PC-3 (cell line): ENCODE results near the gene SYTL1. TPM values are rescaled to one million over a fixed set of nuclear protein-coding genes. Genes with fewer than 3 reads are reported as not detected.

Experiments
- ATAC-seq: fragments of 200-7000 bp; cut with Tn5 transposase; 2 replicates; pipeline ENCODE4 v1.9.1; 2020; ENCODE audit warnings: mild to moderate bottlenecking, moderate library complexity
- BruUV-seq: library from RNA; stranded (reverse); fragments of 400-500 nt; replicated peaks from 2 replicates; lab custom pipeline; 2021; lab: Mats Ljungman, UMichigan
- CTCF ChIA-PET: fragments of 300-600 bp; sonication (Branson Sonifier 250); formaldehyde crosslinking; loops from one replicate; lab custom pipeline; 2022; ENCODE audit warnings: antibody characterized with exemption; lab: Charles Lee
- POLR2A ChIA-PET: fragments of 300-600 bp; sonication (Branson Sonifier 250); formaldehyde crosslinking; loops from one replicate; lab custom pipeline; 2022; ENCODE audit warnings: antibody characterized with exemption; ENCODE audit not compliant: unreplicated experiment; lab: Charles Lee
- DNase-seq: peaks from one replicate; pipeline ENCODE4 v3.0.0-alpha.2; 2015
- H2AFZ ChIP-seq: fragments of 300-600 bp; sonication (generic); 2 replicates; pipeline ENCODE4 v1.6.0; 2016; ENCODE audit warnings: antibody characterized with exemption, low read length
- H3F3A ChIP-seq: fragments of 300-600 bp; sonication (generic); one replicate; pipeline ENCODE4 v1.6.0; 2017; ENCODE audit warnings: antibody characterized with exemption, low read length, control low read depth, mild to moderate bottlenecking; ENCODE audit not compliant: unreplicated experiment
- H3K27ac ChIP-seq: fragments of 300-600 bp; sonication (generic); 2 replicates; pipeline ENCODE4 v1.5.1; 2016; ENCODE audit warnings: mild to moderate bottlenecking, low read length
- H3K27me3 ChIP-seq: fragments of 300-600 bp; sonication (generic); 2 replicates; pipeline ENCODE4 v1.6.1; 2016; ENCODE audit warnings: low read length, mixed read lengths
- H3K36me3 ChIP-seq: fragments of 300-600 bp; sonication (generic); 2 replicates; pipeline ENCODE4 v1.6.1; 2016; ENCODE audit warnings: low read depth, mixed run types, low read length, mixed read lengths
- H3K4me1 ChIP-seq: fragments of 300-600 bp; sonication (generic); 2 replicates; pipeline ENCODE4 v1.5.1; 2016; ENCODE audit warnings: low read length; ENCODE audit not compliant: insufficient read depth
- H3K4me2 ChIP-seq: fragments of 300-600 bp; sonication (generic); 2 replicates; pipeline ENCODE4 v1.6.0; 2016; ENCODE audit warnings: low read length
- H3K4me3 ChIP-seq: fragments of 300-600 bp; sonication (generic); 2 replicates; pipeline ENCODE4 v1.5.1; 2016; ENCODE audit warnings: mild to moderate bottlenecking, low read length, mixed read lengths
- H3K79me2 ChIP-seq: fragments of 300-600 bp; sonication (generic); 2 replicates; pipeline ENCODE4 v1.6.1; 2017; ENCODE audit warnings: low read length, mixed read lengths
- H3K9ac ChIP-seq: fragments of 300-600 bp; sonication (generic); 2 replicates; pipeline ENCODE4 v1.6.0; 2016; ENCODE audit warnings: mild to moderate bottlenecking, low read length
- H3K9me2 ChIP-seq: fragments of 300-600 bp; sonication (generic); replicated peaks from 2 replicates; pipeline ENCODE4 v1.6.1; 2016; ENCODE audit warnings: mixed run types, low read length, mixed read lengths
- H3K9me3 ChIP-seq: fragments of 300-600 bp; sonication (generic); 2 replicates; pipeline ENCODE4 v1.6.1; 2016; ENCODE audit warnings: low read length, mixed read lengths
- H4K20me1 ChIP-seq: fragments of 300-600 bp; sonication (generic); 2 replicates; pipeline ENCODE4 v1.6.1; 2016; ENCODE audit warnings: low read length, mixed read lengths
- EZH2 ChIP-seq: fragments of 300-600 bp; sonication (generic); IDR thresholded peaks from one replicate; pipeline ENCODE4 v1.6.1; 2017; ENCODE audit warnings: antibody characterized with exemption, mild to moderate bottlenecking, low read length; ENCODE audit not compliant: unreplicated experiment
- EZH2phosphoT487 ChIP-seq: fragments of 300-600 bp; sonication (generic); IDR thresholded peaks from 2 replicates; pipeline ENCODE4 v1.6.1; 2018; ENCODE audit warnings: mild to moderate bottlenecking, antibody characterized with exemption, low read length, borderline replicate concordance
- intact Hi-C: fragments of 100-400 bp; cut with micrococcal nuclease; formaldehyde crosslinking; loops from 2 replicates; pipeline ENCODE4 v1.9.0; 2023
- total RNA-seq: library from RNA; depleted of rRNA; stranded (reverse); fragments of >200 nt; gene quantifications from 2 replicates; pipeline ENCODE4 v1.2.3, GENCODE V29; 2014
- TF ChIP-seq, protein P1 (sequence below): fragments of 300-600 bp; sonication (generic); conservative IDR thresholded peaks from 2 replicates; pipeline ENCODE4 v1.5.1; 2017; ENCODE audit warnings: antibody characterized with exemption, low read depth, mild to moderate bottlenecking, low read length

Gene SYTL1
- total RNA-seq, 1 experiment from 2014 or later: 26.8 TPM

DNA sequence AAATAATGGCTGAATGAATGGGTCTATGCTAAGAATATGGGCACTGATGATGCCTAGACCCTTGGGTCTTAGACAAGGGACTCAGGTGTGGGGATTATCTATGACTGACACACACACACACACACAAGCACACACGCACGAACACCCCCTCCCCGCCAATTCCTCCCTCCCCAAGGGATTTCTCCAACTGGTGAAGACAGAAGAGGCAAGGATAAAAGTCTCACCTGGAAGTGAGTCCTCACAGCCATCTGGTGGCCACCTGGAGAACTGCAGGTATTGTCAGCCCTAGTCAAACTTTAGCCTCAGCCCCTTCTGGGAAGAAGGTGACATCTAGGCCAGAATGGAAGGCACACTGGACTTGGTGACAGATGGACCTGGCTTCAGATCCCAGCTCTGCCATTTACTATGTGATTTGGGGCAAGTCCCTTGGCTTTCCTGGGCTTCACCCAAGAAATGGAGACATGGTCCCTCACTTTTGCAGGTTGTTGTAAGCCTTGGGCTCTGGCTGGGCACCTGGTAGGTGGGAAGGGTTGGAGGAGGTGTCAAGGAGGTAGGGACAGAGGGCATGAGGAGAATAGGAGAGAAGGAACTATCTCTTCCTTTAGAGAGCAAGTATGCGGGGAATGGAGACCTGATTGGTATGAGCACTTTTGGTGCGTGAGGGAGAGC lies 46.6 kb downstream of the SYTL1 start:
- Histone ChIP-seq H3K79me2 (peaks cover 10% of the 10 kb centered on the region), H2AFZ (no peak overlapping the region), H3F3A (no peaks in the 10 kb centered on the region), H3K9me3 (no peaks in the 10 kb centered on the region), H4K20me1 (no peaks in the 10 kb centered on the region), H3K27me3 (no peaks in the 10 kb centered on the region), H3K4me1 (peaks cover 11% of the 10 kb centered on the region), H3K9me2 (no peaks in the 10 kb centered on the region), H3K9ac (no peak overlapping the region), H3K4me2 (no peak overlapping the region), H3K27ac (no peak overlapping the region), H3K36me3 (no peaks in the 10 kb centered on the region), H3K4me3 (no peak overlapping the region)
- intact Hi-C loops: loop anchor here (1.0 to 2.0 kb wide), 2 partner anchors 24 to 87 kb away; no protein-coding TSS in a partner anchor
- CTCF ChIA-PET: interaction anchor here (1.0 kb wide), 1 partner anchor 88 kb away, joined by 3 read pairs; no protein-coding TSS in a partner anchor
- ATAC-seq (peak; percentile 29), DNase-seq (peak; percentile 85)
- no peak for TF ChIP-seq EZH2
- TF ChIP-seq, protein P1, sequence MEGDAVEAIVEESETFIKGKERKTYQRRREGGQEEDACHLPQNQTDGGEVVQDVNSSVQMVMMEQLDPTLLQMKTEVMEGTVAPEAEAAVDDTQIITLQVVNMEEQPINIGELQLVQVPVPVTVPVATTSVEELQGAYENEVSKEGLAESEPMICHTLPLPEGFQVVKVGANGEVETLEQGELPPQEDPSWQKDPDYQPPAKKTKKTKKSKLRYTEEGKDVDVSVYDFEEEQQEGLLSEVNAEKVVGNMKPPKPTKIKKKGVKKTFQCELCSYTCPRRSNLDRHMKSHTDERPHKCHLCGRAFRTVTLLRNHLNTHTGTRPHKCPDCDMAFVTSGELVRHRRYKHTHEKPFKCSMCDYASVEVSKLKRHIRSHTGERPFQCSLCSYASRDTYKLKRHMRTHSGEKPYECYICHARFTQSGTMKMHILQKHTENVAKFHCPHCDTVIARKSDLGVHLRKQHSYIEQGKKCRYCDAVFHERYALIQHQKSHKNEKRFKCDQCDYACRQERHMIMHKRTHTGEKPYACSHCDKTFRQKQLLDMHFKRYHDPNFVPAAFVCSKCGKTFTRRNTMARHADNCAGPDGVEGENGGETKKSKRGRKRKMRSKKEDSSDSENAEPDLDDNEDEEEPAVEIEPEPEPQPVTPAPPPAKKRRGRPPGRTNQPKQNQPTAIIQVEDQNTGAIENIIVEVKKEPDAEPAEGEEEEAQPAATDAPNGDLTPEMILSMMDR: peak; percentile 94
- no peak for TF ChIP-seq EZH2phosphoT487
- POLR2A ChIA-PET: no interaction called here
- BruUV-seq: no TSS peak

DNA sequence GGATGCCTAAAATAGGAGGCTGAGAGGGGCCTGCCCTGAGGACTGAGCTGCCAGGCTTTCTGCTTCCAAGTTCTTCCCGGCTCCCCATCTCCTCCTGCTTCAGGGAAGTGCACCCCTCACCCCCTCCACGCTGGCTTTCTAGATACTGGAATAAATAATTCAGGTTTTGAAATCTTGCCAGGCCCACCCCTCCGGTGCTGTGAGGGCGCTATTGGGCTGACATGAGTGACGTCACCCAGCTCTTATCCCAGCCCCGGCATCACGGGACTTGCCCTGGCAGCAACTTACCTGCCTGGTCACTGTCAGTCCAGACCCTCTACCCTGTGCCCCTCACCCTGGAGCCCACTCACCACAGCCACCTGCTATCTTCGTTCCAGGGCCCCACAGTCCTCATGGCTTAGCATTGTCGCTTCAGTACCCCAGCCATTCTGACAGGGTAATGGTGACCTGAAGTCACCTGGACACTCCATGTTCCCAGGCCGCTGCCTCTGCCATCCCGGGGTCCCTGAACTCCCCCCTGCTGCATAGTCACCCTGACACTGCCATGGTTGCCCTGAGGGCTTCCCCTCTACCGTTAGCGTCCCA lies 49.8 kb downstream of the SYTL1 start:
- intact Hi-C loops: loop anchor here (1.0 kb wide), 2 partner anchors 92 to 215 kb away; no protein-coding TSS in a partner anchor
- CTCF ChIA-PET: interaction anchor here (1.0 to 1.2 kb wide), 3 partner anchors 25 to 214 kb away, joined by 3 to 5 read pairs (median 5); partner anchors contain the start of gene MAP3K6
- peak overlapping the region; percentile 72 for H2AFZ ChIP-seq
- H3K4me1 ChIP-seq: peaks cover 25% of the 10 kb centered on the region
- H3K9me2 ChIP-seq: no peaks in the 10 kb centered on the region
- H3K4me3 ChIP-seq: peak overlapping the region; percentile 100
- H3K9ac ChIP-seq: peak overlapping the region; percentile 59
- peaks cover 3% of the 10 kb centered on the region for H3F3A ChIP-seq
- no TSS peak for BruUV-seq
- no peaks in the 10 kb centered on the region for H4K20me1 ChIP-seq
- DNase-seq (peak; percentile 48), ATAC-seq (peak; percentile 7; the same call in 1 of the 2 replicates)
- peak overlapping the region; percentile 99 for H3K4me2 ChIP-seq
- H3K9me3 ChIP-seq: no peaks in the 10 kb centered on the region
- TF ChIP-seq EZH2 (no peak), EZH2phosphoT487 (no peak)
- no peaks in the 10 kb centered on the region for H3K36me3 ChIP-seq
- no peaks in the 10 kb centered on the region for H3K27me3 ChIP-seq
- peaks cover 20% of the 10 kb centered on the region for H3K79me2 ChIP-seq
- H3K27ac ChIP-seq: peak overlapping the region; percentile 23; the same call in 1 of the 2 replicates
- POLR2A ChIA-PET: no interaction called here

DNA sequence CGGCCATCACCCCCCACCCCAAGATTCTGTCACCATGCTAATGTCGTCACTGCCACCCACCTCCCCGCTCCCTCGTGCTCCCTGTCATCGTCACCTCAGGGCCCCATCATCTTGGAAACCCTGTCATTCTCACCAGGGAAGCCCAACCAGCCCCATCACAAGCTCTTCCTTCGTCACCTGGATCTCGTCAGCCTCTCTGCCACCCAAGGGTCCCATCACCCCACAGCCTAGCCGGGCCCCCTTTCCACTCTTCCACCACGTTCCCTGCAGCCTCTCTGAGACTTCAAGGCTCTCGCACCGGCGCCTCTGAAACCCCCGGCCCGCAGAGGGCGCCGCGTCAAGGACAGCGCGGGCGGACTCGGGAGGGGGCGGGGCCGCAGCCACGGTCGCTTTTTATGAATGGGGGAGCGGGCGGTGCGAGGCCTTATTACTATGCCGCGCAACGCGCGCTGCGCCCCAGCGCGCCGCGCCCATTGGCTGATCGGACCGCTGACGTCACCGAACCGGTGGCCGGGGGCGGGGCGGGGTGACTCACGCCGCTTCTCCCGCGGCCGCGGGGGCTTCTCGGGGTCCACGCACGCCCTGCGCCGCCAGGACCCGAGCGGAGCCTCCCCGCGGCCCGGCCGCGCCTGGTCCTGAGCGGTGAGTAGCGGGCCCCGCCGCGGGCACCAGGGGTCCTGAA lies 50.4 kb downstream of the SYTL1 start, which contains the start of gene GPR3:
GPR3 (plus strand) TSS at position 527 of the 682 bp plus-strand sequence. CDS start 1,177 bp downstream, outside the sequence.
- ATAC-seq: peak; percentile 82
- intact Hi-C loops: loop anchor here (1.0 kb wide), 1 partner anchor 93 kb away; no protein-coding TSS in a partner anchor
- Histone ChIP-seq H3K4me3 (peak within 1 kb of the TSS; percentile 100), H3K79me2 (peaks cover 20% of the 10 kb centered on the region), H3K27me3 (no peaks in the 10 kb centered on the region), H3K9ac (peak within 1 kb of the TSS; percentile 97), H4K20me1 (no peaks in the 10 kb centered on the region), H3K4me2 (peak within 1 kb of the TSS; percentile 99), H2AFZ (peak within 1 kb of the TSS; percentile 98), H3K36me3 (no peaks in the 10 kb centered on the region), H3K9me3 (no peaks in the 10 kb centered on the region), H3K9me2 (no peaks in the 10 kb centered on the region), H3K4me1 (peaks cover 25% of the 10 kb centered on the region), H3K27ac (peak within 1 kb of the TSS; percentile 64), H3F3A (peaks cover 3% of the 10 kb centered on the region)
- TF ChIP-seq, protein P1: peak; percentile 65
- no peak for TF ChIP-seq EZH2
- no TSS peak for BruUV-seq
- ChIA-PET CTCF (interaction anchor here (1.0 to 1.1 kb wide), 2 partner anchors 25 to 92 kb away, joined by 3 to 5 read pairs; partner anchors contain the start of gene MAP3K6), POLR2A (no interaction called here)
- DNase-seq: peak; percentile 94
